GM19240 (cell line): ENCODE results near the gene ZNF341.
A peak's percentile ranks its signal among the peaks of the same experiment; 100 is the strongest.
"Not testable (repeated sequence)": the region's sequence is repeated elsewhere in the genome, so short reads cannot be mapped to it uniquely, and the experiment has no call there.

ENCODE experiments used
- DNase-seq: peaks from one replicate; pipeline ENCODE4 v3.0.0; 2011; ENCODE audit warnings: low spot score; ENCODE audit not compliant: insufficient read length

Gene ZNF341

GRCh38 chr20:33792598-33792989 lies 60.8 kb downstream of the ZNF341 start:
- not testable (repeated sequence) for DNase-seq

DNA sequence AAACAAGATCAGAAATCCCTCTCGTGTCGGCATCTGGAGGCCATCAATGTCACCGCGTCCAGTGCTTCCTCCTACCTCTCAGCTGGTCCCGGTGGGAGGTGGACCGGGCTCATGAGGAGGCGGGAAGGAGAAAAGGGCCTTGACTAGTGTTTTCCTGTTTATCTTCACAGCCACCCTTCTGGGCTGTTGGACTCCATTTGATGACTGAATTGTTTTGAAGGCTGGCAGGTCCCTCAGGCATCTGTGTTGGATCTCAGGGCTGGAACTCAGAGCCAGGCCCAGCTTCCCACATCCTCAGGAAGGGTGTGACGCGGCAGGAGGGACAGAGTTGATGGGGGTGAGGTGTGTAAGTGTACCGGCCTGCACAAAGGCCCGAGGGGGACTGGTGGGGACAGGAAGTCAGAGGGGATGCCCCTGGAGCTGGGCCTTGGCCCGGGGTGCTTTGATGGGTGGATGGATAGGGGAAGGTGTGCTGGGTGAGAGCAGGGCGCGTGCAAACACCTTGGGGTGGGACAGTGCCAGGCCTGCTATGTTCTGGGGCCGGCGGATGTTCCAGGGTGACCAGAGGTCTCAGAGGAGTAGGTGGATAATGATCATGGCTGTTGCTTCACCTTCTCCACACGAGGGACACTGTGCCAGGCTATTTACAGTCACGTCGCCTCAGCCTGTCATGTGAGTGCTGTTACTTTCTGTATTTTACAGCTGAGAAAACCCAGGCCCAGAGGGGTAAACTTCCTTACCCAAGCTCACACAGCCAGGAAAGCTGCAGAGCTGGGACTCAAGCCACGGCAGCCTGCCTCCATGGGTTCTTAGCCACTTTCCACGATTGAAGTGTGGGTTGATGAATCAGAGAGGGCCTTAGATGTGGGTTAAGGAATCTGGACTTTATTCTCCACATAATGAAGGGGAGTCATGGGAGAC lies 61.5 kb downstream of the ZNF341 start:
- DNase-seq: no peak

GRCh38 chr20:33796263-33796906 lies 64.6 kb downstream of the ZNF341 start:
- DNase-seq: no peak

GRCh38 chr20:33796907-33797544 lies 65.2 kb downstream of the ZNF341 start:
- DNase-seq: no peak

DNA sequence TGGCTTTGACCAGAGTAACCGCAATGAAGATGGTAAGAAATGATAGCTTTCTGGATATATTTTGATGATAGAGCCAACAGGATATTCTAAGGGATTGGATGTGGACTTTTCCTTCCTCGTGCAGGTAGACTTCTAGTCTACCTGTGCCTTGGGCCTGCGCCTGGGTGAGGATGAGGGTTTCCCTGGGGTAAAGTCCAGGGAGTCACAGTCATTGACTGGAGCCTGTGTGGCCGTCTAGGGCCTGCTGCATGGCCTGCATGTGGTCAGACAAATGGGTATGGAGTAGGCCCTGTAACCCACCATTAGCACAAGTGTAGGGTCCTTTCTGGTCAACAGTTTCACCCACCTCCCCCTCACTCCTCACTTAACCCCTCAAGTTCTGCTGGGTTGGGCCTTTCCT lies 66.6 kb downstream of the ZNF341 start:
- DNase-seq: no peak

GRCh38 chr20:33803921-33804337 lies 72.1 kb downstream of the ZNF341 start:
- no peak for DNase-seq

DNA sequence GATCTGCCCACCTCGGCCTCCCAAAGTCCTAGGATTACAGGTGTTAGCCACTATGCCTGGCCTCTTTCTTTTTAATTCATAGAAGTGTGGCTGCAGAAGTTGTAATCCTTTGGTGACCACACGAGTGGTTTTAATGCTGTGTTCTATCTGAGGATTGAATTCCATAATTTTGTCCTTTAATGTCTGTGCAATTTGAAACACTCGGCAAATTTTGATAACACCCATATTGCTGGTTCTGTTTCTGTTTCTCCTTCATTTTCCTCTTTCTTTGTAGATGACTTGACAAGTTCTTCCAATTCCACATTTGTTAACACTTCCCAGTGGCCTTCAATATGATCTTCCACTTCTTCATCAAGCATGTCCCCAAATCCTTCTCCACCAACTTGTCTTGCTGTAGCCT lies 76.6 kb downstream of the ZNF341 start:
- no peak for DNase-seq

- no peak for DNase-seq
These were observed 78.5 kb downstream of the ZNF341 start for GRCh38 chr20:33810259-33810658.

DNA sequence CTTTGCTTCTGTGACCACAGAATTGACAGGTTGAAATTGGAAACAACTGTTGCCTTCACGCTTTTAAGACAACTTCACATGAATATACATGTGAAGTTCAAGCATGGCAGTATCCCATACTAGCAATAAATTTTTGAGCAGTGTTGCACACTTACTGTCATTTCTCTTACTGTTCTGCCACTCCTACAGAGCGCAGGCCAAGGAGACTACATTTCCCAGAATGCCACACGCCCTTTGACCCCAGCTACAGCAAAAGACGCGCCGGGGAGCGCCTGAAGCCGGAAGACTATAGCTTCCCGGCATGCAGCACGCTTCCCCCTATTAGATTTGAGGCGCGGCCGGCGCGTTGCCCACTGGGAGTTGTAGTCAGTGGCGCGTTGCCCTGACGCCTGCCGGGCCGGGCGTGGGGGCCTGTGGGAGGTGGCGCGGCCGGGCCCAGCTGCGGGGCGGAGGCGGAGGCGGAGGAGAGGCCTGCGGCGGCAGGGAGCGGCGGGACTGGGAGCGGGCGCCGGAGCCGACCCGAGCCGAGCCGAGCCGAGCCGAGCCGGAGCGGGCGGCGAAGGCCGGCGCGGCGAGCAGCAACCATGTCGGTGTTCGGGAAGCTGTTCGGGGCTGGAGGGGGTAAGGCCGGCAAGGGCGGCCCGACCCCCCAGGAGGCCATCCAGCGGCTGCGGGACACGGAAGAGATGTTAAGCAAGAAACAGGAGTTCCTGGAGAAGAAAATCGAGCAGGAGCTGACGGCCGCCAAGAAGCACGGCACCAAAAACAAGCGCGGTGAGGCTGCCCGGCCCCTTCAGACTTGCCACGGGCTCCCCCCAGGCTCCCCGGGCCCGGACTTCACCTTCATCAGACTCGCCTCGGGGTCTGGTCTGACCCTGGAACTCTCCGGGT lies 79.3 kb downstream of the ZNF341 start, which contains the start of gene CHMP4B:
Gene CHMP4B, plus strand, starts transcription at position 464 of the 891 bp plus-strand sequence. Its CDS starts 121 bp downstream, at position 585.
- DNase-seq: peak; percentile 98

DNA sequence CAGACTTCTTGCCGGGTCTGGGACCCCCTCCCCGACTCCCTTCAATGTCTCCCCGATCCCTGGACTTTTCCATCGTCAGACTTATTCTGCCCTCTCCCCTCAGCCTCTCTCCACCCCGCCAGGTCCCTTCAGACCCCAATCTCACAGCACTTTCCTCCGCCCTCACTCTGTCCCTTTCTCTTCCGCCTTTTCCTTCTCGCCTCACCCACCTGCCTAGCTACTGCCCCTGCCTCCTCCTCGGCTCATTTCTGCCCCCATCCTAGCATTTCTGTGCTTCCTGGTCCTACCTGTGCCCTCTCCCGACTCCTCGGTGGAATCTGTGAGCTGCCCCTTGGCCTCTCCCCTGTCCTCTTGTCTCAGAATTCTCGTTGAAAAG lies 80.0 kb downstream of the ZNF341 start:
- no peak for DNase-seq

DNA sequence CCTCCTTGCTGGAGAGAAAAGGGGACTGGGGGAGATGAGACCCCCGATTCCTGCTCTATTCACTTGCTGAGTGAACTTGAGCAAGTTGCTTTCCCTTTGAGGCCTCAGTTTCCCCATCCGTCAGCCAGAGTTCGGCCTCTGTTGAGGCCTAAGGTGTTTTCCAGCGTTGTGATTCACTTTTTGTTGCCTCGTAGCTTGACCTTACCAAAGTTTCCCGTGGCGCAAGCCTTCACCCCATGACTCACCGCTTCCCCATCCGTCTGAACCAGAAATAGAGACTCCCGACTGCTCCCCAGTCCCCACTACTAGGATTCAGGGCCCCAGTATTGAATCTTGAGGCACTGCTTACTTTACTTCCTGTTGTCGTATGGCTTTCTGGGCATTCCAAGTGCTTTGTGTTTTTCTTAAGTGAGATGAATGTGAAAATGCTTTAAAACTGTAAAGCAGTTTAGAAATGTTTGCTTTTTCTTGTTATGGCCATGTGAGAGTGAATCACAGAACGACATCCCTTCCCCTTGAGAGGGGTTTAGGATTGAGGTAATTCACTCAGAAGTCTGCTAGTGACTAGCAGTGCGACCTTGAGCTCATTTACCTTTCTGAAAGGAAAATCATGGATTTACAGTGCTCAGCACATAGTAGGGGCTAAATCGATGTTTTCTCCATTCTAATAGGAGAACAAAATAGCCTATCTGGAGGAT lies 80.5 kb downstream of the ZNF341 start:
- DNase-seq: no peak

- no peak for DNase-seq
These were observed 81.2 kb downstream of the ZNF341 start for GRCh38 chr20:33812908-33813462.

DNA sequence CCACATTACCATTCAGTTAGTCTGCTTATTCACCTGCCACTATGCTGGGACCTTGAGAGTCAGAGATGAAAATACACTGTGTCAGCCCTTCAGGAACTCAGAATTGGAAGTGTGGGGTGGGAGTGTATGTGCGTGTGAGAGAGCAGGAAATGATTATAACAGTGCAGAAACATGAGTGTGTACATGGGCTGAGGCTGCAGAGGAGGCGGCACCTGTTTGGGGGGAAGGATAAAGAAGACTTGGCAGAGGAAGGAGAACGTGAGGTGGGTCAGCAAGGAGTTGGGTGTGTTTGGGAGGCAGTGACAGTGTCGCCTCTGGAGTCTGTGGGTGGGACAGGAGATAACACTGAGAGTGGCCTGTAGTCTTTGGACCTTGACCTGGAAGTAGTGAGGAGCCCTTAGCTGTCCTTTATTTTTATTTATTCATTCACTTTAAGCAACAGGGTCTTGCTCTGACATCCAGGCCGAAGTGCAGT lies 82.5 kb downstream of the ZNF341 start:
- DNase-seq: no peak

- DNase-seq: no peak
These were observed 83.9 kb downstream of the ZNF341 start for GRCh38 chr20:33815671-33816070.

- DNase-seq: no peak
These were observed 84.4 kb downstream of the ZNF341 start for GRCh38 chr20:33816191-33816590.

DNA sequence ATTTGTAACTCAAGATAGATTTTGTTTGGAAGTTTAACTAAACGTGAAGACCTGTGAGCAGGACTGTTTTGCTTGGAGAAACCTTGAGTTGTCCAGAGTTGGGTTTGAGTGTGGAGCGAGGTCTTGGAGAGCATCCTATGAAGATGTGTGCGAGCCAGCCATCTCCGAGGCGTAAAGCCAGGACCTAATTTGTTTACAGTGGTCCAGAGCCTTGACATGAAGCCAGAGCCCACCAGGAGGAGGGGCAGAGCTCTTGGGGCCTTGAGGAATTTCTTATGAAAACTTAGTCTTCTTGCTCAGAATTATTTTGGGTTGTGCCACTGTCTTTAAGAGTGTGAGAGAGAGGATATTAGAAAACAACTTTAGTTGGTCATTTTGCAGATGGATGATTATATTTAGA lies 85.6 kb downstream of the ZNF341 start:
- no peak for DNase-seq

DNA sequence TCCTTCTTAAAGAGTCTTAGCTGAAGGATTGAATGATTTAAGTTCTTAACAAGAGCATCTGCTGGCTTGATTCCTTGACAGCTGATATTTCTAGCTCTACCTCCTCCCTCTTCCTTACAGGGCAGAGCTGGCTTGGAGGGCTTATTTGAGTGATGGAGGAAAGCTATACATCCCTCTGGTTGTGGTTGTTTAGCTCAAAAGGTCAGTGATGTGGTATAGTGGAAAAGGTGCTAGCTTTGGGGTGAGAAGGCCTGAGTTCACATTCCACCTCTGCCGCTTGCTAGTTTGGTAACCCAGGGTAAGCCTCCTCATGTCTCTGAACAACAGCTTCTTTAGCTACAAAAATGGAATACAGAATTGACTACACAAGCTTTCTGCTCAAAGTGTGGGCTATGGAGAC lies 87.7 kb downstream of the ZNF341 start:
- DNase-seq: no peak

GRCh38 chr20:33820362-33820761 lies 88.6 kb downstream of the ZNF341 start:
- DNase-seq: no peak

DNA sequence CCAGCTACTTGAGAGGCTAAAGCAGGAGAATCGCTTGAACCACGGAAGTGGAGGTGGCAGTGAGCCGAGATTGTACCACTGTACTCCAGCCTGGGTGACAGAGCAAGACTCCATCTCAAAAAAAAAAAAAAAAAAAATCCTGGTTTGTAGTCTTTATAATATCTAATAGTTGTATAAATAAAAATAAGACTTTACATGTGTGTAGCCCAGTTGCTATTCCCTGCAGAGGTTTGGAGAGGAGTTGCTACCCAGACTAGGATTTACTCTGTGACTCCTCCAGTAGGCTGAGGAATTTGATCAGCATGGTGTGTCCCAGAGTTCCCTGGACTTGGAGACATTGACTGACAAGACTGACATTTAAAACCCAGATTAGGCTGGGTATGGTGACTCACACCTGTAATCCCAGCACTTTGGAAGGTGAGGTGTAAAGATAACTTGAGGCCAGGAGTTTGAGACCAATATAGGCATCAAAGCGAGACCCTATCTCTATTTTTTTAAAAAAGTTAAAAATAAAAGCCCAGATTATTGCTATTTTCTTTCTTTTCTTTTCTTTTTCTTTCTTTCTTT lies 89.6 kb downstream of the ZNF341 start:
- DNase-seq: no peak

DNA sequence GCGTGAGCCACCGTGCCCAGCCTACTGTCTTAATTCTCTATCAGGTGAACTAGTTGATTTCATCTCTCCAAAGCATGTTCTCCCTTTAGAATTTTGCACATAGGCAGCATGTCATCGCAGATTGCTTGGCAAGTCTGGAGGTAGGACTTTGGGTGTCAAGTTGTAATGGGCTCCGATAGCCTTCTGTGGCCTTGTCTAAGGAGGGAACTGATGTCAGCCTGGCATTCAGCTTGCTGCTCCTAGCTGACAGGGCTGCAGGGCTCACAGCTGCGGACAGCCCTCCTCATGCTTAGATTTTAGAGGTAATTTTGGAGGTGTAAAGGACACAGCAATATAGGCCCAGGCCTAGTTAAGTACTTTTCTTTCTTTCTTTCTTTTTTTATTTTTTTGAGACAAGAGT lies 90.6 kb downstream of the ZNF341 start:
- DNase-seq: no peak
